HG03342 (cell line): Measurements from ENCODE around the gene NMNAT1.
A peak's percentile ranks its signal among the peaks of the same experiment; 100 is the strongest.
"Not testable (repeated sequence)": the region's sequence is repeated elsewhere in the genome, so short reads cannot be mapped to it uniquely, and the experiment has no call there.

Experiments used
- ATAC-seq: cut with Tn5 transposase; IDR thresholded peaks from one replicate; pipeline ENCODE4 v1.9.1; 2021; ENCODE audit warnings: mild to moderate bottlenecking, moderate library complexity; ENCODE audit not compliant: unreplicated experiment

The NMNAT1 gene

GRCh38 chr1:9917901-9918300, 25.4 kb upstream of the NMNAT1 start:
- no peak for ATAC-seq

GRCh38 chr1:9920606-9921005, 22.7 kb upstream of the NMNAT1 start:
- ATAC-seq = no peak

GRCh38 chr1:9922342-9922741, 20.9 kb upstream of the NMNAT1 start:
- no peak for ATAC-seq

- ATAC-seq = no peak
Observed at GRCh38 chr1:9927259-9927658, 16.0 kb upstream of the NMNAT1 start.

- ATAC-seq = no peak
Observed at GRCh38 chr1:9929431-9930385, 13.6 kb upstream of the NMNAT1 start.

GRCh38 chr1:9942399-9942938, 806 bp upstream of the NMNAT1 start:
- peak; percentile 8 for ATAC-seq

GRCh38 chr1:9946315-9946714, 3.0 kb downstream of the NMNAT1 start:
- no peak for ATAC-seq

- no peak for ATAC-seq
Observed at GRCh38 chr1:9957726-9958125, 14.5 kb downstream of the NMNAT1 start.

- no peak for ATAC-seq
Observed at GRCh38 chr1:9960011-9960410, 16.7 kb downstream of the NMNAT1 start.

- no peak for ATAC-seq
Observed at GRCh38 chr1:9960706-9961562, 17.7 kb downstream of the NMNAT1 start.

- no peak for ATAC-seq
Observed at GRCh38 chr1:9984253-9984652, 41.0 kb downstream of the NMNAT1 start.

GRCh38 chr1:9985001-9985400, 41.7 kb downstream of the NMNAT1 start:
- ATAC-seq = no peak

GRCh38 chr1:9989773-9990172, 46.5 kb downstream of the NMNAT1 start:
- ATAC-seq = no peak

GRCh38 chr1:9990944-9991343, 47.7 kb downstream of the NMNAT1 start:
- no peak for ATAC-seq

GRCh38 chr1:9992910-9993309, 49.6 kb downstream of the NMNAT1 start:
- ATAC-seq = no peak

GRCh38 chr1:9993561-9994075, 50.3 kb downstream of the NMNAT1 start:
- no peak for ATAC-seq

- no peak for ATAC-seq
Observed at GRCh38 chr1:9996624-9997582, 53.6 kb downstream of the NMNAT1 start, which contains the start of gene RBP7. RBP7 (plus strand) TSS chr1:9997228; CDS start chr1:9997259, 31 bp downstream.

- no peak for ATAC-seq
Observed at GRCh38 chr1:10001016-10001665, 57.9 kb downstream of the NMNAT1 start.

GRCh38 chr1:10005248-10005647, 62.0 kb downstream of the NMNAT1 start:
- not testable (repeated sequence) for ATAC-seq
